GM19239 (cell line): ENCODE measurements around the gene TUBGCP6.
A peak's percentile ranks its signal among the peaks of the same experiment; 100 is the strongest.

Experiments used
- DNase-seq: peaks from one replicate; pipeline ENCODE4 v3.0.0; 2011; ENCODE audit warnings: low spot score; ENCODE audit not compliant: insufficient read length
- FAIRE-seq: peaks from 2 replicates; lab custom pipeline; 2011; peaks lifted over from hg19 to GRCh38; lab: Jason Lieb, UNC

Gene TUBGCP6

DNA sequence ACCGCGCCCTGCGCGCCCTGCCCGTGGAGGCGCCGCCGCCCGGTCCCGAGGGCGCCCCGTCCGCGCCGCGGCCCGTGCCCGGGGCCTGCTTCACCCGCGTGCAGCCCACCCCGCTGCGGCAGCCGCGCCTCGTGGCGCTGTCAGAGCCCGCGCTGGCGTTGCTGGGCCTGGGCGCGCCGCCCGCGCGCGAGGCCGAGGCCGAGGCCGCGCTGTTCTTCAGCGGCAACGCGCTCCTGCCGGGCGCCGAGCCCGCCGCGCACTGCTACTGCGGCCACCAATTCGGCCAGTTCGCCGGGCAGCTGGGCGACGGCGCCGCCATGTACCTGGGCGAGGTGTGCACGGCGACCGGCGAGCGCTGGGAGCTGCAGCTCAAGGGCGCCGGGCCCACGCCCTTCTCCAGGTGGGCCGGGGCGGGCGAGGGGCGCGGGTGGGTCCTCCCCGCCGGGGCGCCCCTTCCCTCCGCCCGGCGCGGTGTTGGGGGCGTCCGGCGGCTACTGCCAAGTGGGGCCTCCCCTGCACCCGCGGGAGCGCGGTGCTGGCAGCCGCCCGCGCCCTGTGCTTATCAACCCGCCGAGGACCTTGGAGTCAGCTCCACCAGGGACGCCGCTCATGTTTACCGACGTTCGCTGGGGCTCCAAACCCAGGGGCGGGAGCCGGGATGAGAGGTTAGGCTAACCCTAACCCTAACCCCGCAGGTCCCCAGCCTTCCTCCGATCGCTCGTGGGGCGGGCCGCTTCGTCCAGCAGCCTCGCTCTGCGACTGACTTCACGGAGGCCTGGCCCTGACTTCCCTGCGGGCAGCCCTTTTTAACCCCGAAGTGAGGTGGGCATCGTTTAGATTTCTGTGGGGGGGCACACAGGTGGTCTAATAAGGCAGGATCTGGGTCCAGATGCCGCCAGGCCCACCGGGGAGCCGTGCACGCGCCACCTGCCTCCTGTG lies 43.4 kb downstream of the TUBGCP6 start:
- no peak for FAIRE-seq

DNA sequence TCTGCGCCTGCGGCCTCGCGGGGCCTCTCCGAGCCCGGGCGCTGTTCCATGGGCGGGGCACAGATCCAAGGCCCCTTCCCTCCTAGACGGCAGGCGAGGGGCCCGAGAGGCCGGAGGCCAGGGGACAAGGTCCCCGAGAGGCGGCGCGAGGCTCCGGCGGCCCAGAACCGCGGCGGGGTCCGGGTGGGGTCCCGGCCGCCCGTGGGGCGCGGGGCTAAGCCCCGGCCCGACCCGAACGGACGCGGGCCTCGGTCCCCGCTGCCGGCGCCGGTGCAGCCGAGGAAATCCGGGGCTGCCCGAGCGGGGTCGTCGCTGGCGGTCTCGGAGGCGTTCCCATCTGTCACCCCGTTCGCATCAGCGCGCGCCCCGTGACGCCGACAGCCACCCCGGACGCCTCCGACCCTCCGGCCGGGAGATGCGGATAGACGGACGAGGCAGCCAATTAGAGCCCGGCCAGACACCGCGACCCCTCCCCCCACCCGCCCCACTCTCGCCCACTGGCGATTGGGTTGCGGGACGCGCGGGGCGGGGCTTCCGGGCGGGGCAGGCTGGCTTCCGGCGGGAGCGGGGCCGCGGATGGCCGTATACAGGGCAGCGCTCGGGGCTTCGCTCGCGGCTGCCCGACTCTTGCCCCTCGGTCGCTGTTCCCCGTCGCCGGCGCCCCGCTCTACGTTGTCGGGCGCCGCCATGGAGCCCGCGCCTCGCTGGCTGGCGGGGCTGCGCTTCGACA lies 44.2 kb downstream of the TUBGCP6 start, which contains the start of gene SELENOO:
SELENOO (plus strand) TSS at position 551 of the 730 bp plus-strand sequence; CDS start at position 577, 26 bp downstream.
- FAIRE-seq (peak; percentile 28), DNase-seq (peak; percentile 100)

More for the DNA sequence above, 43.4 kb downstream of the TUBGCP6 start:
- no peak for DNase-seq

DNA sequence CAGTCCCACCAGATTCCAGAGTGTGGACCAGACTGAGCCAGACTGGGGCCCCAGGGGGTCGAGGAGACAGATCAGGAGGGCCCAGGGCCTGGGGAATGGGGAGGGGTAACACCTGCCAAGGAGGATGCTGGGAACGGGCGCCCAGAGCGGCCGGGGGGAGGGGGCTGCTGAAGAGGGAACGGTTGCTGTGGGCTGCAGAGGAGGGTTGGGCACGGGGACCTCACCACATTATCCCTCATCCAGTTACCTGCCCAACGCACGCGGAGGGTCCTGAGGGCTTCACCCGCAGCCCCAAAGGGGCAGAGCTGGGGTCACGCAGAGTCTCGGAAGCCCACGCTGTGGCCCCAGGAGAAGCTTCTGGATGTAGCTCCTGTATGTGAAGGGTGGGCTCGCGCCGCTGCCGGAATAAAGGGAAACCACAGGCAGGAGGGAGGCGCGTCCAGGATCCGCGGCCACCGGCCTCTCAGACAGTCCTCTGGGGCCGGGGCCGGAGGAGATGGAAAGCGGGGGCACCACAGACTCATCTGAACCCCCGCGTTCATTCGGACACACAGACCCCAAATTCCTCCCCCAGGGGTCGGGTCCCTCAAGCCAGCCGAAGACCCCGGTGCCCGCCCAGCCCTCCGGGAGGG lies 44.9 kb downstream of the TUBGCP6 start:
- no peak for DNase-seq
- FAIRE-seq = no peak

GRCh38 chr22:50199251-50199721 lies 45.5 kb downstream of the TUBGCP6 start:
- DNase-seq (no peak), FAIRE-seq (no peak)

- no peak for DNase-seq
- no peak for FAIRE-seq
Measured at GRCh38 chr22:50198624-50199017, 46.2 kb downstream of the TUBGCP6 start.

- no peak for FAIRE-seq
- DNase-seq = no peak
Measured at GRCh38 chr22:50197856-50198623, 46.8 kb downstream of the TUBGCP6 start.

GRCh38 chr22:50197000-50197800 lies 47.6 kb downstream of the TUBGCP6 start:
- DNase-seq = no peak
- no peak for FAIRE-seq

- no peak for FAIRE-seq
- no peak for DNase-seq
Measured at GRCh38 chr22:50196256-50196655, 48.6 kb downstream of the TUBGCP6 start.

GRCh38 chr22:50194037-50194805 lies 50.6 kb downstream of the TUBGCP6 start:
- FAIRE-seq (no peak), DNase-seq (no peak)

- FAIRE-seq (no peak), DNase-seq (no peak)
Measured at GRCh38 chr22:50193621-50194020, 51.2 kb downstream of the TUBGCP6 start.

- peak; percentile 90 for FAIRE-seq
- DNase-seq = no peak
Measured at GRCh38 chr22:50192436-50193204, 52.2 kb downstream of the TUBGCP6 start.

- FAIRE-seq = no peak
- peak; percentile 66 for DNase-seq
Measured at GRCh38 chr22:50190941-50191741, 53.7 kb downstream of the TUBGCP6 start.

- peak; percentile 96 for FAIRE-seq
- DNase-seq = peak; percentile 74
Measured at GRCh38 chr22:50190182-50190940, 54.5 kb downstream of the TUBGCP6 start.

- no peak for DNase-seq
- no peak for FAIRE-seq
Measured at GRCh38 chr22:50189849-50190181, 55.0 kb downstream of the TUBGCP6 start.

DNA sequence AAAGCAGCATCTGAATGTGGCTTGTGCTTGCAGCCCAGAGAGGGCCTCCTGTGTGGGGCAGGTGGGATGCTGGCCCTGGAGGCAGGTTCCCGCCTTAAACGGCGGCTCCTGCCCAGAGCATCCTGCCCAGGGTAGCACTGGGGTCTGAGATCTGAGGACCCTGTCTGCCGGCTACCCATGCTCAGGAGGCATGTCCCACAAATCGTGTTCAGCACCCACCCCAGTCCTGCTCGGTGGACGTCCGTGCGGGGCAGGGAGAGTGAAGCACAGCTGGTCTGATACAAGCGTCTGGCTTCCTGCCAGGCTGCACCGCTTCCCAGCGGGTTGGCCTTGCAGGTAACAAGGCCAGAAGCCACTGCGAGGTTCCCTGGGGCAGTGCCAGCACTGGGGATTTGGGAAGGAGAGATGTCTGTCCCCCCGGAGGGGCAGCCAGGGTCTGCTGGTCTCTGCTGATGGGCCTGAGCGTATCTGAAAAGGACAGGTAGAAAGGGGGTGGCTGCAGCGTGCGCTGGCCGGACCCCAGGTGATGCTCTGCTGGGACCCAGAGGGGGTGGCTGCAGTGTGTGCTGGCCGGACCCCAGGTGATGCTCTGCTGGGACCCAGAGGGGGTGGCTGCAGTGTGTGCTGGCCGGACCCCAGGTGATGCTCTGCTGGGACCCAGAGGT lies 55.5 kb downstream of the TUBGCP6 start:
- no peak for FAIRE-seq
- DNase-seq = no peak

GRCh38 chr22:50188356-50188755 lies 56.5 kb downstream of the TUBGCP6 start:
- FAIRE-seq (no peak), DNase-seq (no peak)
